ENCODE data around the gene TACR2. TPM values are rescaled to one million over a fixed set of nuclear protein-coding genes. Genes with fewer than 3 reads are reported as not detected.

Gene TACR2
- total RNA-seq, 1 experiment from 2014 or later, result 0.21 TPM

DNA sequence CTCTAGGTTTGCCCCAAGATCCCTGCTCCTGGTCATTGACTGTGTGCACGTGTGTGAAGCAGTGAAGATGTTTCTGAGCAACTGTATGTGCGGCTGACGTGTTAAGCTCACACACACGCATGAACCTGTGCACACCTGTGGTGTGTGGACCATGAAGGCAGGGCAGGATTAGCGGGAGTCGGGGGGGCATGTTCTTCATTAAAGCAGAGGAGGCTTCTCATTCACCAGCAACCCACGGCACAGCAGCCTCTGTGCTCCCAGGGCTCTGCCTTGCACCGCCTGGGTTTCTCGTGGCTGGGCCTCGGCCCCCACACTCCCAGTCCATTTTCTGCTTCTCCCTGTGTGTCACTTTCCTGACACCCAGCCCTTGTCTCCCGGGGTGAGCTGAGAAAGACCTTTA, 824 bp upstream of the TACR2 start:
- BruUV-seq (replicated peaks), result no TSS peak
- in situ Hi-C loops (cut with HindIII; ENCODE audit: low pct_unique_long_range_greater_than_20kb, low sequenced_read_pairs) (no loop called here), intact Hi-C loops (cut with micrococcal nuclease; ENCODE audit: unreplicated experiment) (no loop called here)
- Histone ChIP-seq H3K9me3 (ENCODE audit: control insufficient read depth, insufficient read depth, low read depth, low read length) (no peaks in the 10 kb centered on the region), H3K27me3 (ENCODE audit: control insufficient read depth, insufficient read depth, low read length) (no peaks in the 10 kb centered on the region), H3K27ac (ENCODE audit: low read length) (no peak overlapping the region), H3K4me1 (ENCODE audit: control insufficient read depth, insufficient read depth, low read length) (no peaks in the 10 kb centered on the region), H3K36me3 (ENCODE audit: control insufficient read depth, insufficient read depth, low read length) (no peaks in the 10 kb centered on the region), H3K4me3 (ENCODE audit: low read depth in 2 of 2, low read length in 2 of 2) (no peak overlapping the region)
- no peak for DNase-seq (ENCODE audit: low read depth, low spot score)
- ChIA-PET CTCF (interaction anchor here (0.5 to 1.9 kb wide), 3 partner anchors 9 to 25 kb away, joined by 3 to 6 read pairs (median 4); no protein-coding TSS in a partner anchor), POLR2A (interaction anchor here (0.5 to 0.7 kb wide), 2 partner anchors 90 to 543 kb away, joined by 8 to 16 read pairs; no protein-coding TSS in a partner anchor)
- no peak for ATAC-seq
- TF ChIP-seq, protein P1, sequence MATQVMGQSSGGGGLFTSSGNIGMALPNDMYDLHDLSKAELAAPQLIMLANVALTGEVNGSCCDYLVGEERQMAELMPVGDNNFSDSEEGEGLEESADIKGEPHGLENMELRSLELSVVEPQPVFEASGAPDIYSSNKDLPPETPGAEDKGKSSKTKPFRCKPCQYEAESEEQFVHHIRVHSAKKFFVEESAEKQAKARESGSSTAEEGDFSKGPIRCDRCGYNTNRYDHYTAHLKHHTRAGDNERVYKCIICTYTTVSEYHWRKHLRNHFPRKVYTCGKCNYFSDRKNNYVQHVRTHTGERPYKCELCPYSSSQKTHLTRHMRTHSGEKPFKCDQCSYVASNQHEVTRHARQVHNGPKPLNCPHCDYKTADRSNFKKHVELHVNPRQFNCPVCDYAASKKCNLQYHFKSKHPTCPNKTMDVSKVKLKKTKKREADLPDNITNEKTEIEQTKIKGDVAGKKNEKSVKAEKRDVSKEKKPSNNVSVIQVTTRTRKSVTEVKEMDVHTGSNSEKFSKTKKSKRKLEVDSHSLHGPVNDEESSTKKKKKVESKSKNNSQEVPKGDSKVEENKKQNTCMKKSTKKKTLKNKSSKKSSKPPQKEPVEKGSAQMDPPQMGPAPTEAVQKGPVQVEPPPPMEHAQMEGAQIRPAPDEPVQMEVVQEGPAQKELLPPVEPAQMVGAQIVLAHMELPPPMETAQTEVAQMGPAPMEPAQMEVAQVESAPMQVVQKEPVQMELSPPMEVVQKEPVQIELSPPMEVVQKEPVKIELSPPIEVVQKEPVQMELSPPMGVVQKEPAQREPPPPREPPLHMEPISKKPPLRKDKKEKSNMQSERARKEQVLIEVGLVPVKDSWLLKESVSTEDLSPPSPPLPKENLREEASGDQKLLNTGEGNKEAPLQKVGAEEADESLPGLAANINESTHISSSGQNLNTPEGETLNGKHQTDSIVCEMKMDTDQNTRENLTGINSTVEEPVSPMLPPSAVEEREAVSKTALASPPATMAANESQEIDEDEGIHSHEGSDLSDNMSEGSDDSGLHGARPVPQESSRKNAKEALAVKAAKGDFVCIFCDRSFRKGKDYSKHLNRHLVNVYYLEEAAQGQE (IDR thresholded peaks at IDR 0.05; ENCODE audit: insufficient read depth in 1 of 2, low read depth in 2 of 2, low read length in 1 of 2), result no peak
- TF ChIP-seq SIN3A (IDR thresholded peaks at IDR 0.05; ENCODE audit: borderline replicate concordance, insufficient read depth, low read depth, low read length) (no peak), TCF7L2 (IDR thresholded peaks at IDR 0.05; ENCODE audit: low read depth, low read length) (no peak), POLR2AphosphoS5 (IDR thresholded peaks at IDR 0.05; ENCODE audit: low read depth, low read length) (no peak)
- TF ChIP-seq, protein P2, sequence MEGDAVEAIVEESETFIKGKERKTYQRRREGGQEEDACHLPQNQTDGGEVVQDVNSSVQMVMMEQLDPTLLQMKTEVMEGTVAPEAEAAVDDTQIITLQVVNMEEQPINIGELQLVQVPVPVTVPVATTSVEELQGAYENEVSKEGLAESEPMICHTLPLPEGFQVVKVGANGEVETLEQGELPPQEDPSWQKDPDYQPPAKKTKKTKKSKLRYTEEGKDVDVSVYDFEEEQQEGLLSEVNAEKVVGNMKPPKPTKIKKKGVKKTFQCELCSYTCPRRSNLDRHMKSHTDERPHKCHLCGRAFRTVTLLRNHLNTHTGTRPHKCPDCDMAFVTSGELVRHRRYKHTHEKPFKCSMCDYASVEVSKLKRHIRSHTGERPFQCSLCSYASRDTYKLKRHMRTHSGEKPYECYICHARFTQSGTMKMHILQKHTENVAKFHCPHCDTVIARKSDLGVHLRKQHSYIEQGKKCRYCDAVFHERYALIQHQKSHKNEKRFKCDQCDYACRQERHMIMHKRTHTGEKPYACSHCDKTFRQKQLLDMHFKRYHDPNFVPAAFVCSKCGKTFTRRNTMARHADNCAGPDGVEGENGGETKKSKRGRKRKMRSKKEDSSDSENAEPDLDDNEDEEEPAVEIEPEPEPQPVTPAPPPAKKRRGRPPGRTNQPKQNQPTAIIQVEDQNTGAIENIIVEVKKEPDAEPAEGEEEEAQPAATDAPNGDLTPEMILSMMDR (IDR thresholded peaks at IDR 0.05), result no peak

DNA sequence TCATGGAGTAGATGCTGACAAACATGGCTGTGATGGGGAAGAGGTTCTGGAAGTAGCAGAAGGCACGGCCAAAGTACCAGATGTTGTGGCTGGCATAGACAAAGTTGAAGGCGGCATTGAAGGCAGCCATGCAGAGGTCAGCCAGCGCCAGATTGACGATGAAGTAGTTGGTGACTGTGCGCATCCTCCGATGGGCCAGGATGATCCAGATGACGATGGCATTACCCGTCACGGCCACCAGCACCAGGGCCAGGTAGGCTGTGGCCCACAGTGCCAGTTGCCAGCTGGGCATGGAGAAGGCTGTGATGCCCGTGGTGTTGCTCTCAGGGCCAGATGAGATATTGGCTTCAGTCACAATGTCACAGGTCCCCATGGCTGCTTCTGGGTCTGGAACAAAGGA, 767 bp downstream of the TACR2 start:
- no TSS peak for BruUV-seq (replicated peaks)
- H3K4me3 ChIP-seq (ENCODE audit: low read depth in 2 of 2, low read length in 2 of 2), result no peak overlapping the region
- H3K4me1 ChIP-seq (ENCODE audit: control insufficient read depth, insufficient read depth, low read length), result no peaks in the 10 kb centered on the region
- no peaks in the 10 kb centered on the region for H3K27me3 ChIP-seq (ENCODE audit: control insufficient read depth, insufficient read depth, low read length)
- H3K27ac ChIP-seq (ENCODE audit: low read length), result no peak overlapping the region
- intact Hi-C loops (cut with micrococcal nuclease; ENCODE audit: unreplicated experiment) (no loop called here), in situ Hi-C loops (cut with HindIII; ENCODE audit: low pct_unique_long_range_greater_than_20kb, low sequenced_read_pairs) (no loop called here)
- no peak for DNase-seq (ENCODE audit: low read depth, low spot score)
- no peaks in the 10 kb centered on the region for H3K9me3 ChIP-seq (ENCODE audit: control insufficient read depth, insufficient read depth, low read depth, low read length)
- CTCF ChIA-PET, result no interaction called here
- POLR2A ChIA-PET, result no interaction called here
- no peaks in the 10 kb centered on the region for H3K36me3 ChIP-seq (ENCODE audit: control insufficient read depth, insufficient read depth, low read length)
- no peak for TF ChIP-seq SIN3A (IDR thresholded peaks at IDR 0.05; ENCODE audit: borderline replicate concordance, insufficient read depth, low read depth, low read length)
- TF ChIP-seq TCF7L2 (IDR thresholded peaks at IDR 0.05; ENCODE audit: low read depth, low read length), result no peak
- no peak for TF ChIP-seq POLR2AphosphoS5 (IDR thresholded peaks at IDR 0.05; ENCODE audit: low read depth, low read length)
- TF ChIP-seq, protein P2 (IDR thresholded peaks at IDR 0.05), result no peak
- TF ChIP-seq, protein P1 (IDR thresholded peaks at IDR 0.05; ENCODE audit: insufficient read depth in 1 of 2, low read depth in 2 of 2, low read length in 1 of 2), result no peak
- ATAC-seq, result no peak

All from Panc1 (cell line).